H1 (cell line): Measurements from ENCODE around the gene NBPF19. TPM values are rescaled to one million over a fixed set of nuclear protein-coding genes. Genes with fewer than 3 reads are reported as not detected.
"Not testable (repeated sequence)": the region's sequence is repeated elsewhere in the genome, so short reads cannot be mapped to it uniquely, and the experiment has no call there.

Experiments
- CTCF ChIA-PET: fragments of 300-600 bp; sonication (Branson Sonifier 250); formaldehyde crosslinking; loops from one replicate; lab custom pipeline; 2021; ENCODE audit not compliant: partially characterized antibody; lab: Charles Lee
- POLR2A ChIA-PET: fragments of 300-600 bp; sonication (Branson Sonifier 250); formaldehyde crosslinking; loops from one replicate; lab custom pipeline; 2021; ENCODE audit warnings: inconsistent platforms; ENCODE audit not compliant: partially characterized antibody; lab: Charles Lee
- DNase-seq, 2 experiments: peaks; one replicate each; pipeline versions ENCODE4 v3.0.0 to v3.0.0-alpha.2; 2010 to 2022; ENCODE audit warnings: low spot score in 2 of 2, low read depth in 1 of 2, mixed read lengths in 1 of 2
- FAIRE-seq: peaks from 2 replicates; lab custom pipeline; 2011; peaks lifted over from hg19 to GRCh38; lab: Jason Lieb, UNC
- H2AFZ ChIP-seq: 2 replicates; pipeline ENCODE4 v1.8.1; 2012; ENCODE audit warnings: low read length, inconsistent platforms
- H2AK5ac ChIP-seq: 2 replicates; pipeline ENCODE4 v1.6.1; 2013; ENCODE audit warnings: low read depth, low read length
- H2BK120ac ChIP-seq: replicated peaks from 2 replicates; pipeline ENCODE3; 2013; ENCODE audit warnings: low read depth, low read length, inconsistent platforms
- H2BK12ac ChIP-seq: 2 replicates; pipeline ENCODE4 v1.6.1; 2013; ENCODE audit warnings: low read depth, low read length
- H2BK15ac ChIP-seq: 2 replicates; pipeline ENCODE4 v1.6.1; 2013; ENCODE audit warnings: low read length
- H2BK20ac ChIP-seq: 2 replicates; pipeline ENCODE4 v1.6.1; 2013; ENCODE audit warnings: low read length
- H2BK5ac ChIP-seq: 2 replicates; pipeline ENCODE4 v1.6.1; 2013; ENCODE audit warnings: low read depth, low read length
- H3K14ac ChIP-seq: 2 replicates; pipeline ENCODE4 v1.6.1; 2013; ENCODE audit warnings: inconsistent platforms; ENCODE audit not compliant: insufficient read length
- H3K18ac ChIP-seq: 2 replicates; pipeline ENCODE4 v1.6.1; 2013; ENCODE audit warnings: low read length; ENCODE audit errors: extremely low read depth
- H3K23ac ChIP-seq: 2 replicates; pipeline ENCODE4 v1.6.1; 2013; ENCODE audit warnings: inconsistent platforms; ENCODE audit not compliant: insufficient read length
- H3K23me2 ChIP-seq: 2 replicates; pipeline ENCODE4 v1.6.1; 2013; ENCODE audit warnings: low read depth, low read length
- H3K27ac ChIP-seq: 2 replicates; pipeline ENCODE4 v1.6.1; 2011; ENCODE audit warnings: low read depth, low read length, inconsistent platforms
- H3K27me3 ChIP-seq, 4 experiments: replicated peaks in 1 of 4; 1 replicate in 1 of 4; 2 replicates in 3 of 4; pipeline versions ENCODE4 v1.6.1 to v1.8.1; 2011 to 2013; ENCODE audit warnings: low read length in 3 of 4, mild to moderate bottlenecking in 3 of 4, inconsistent platforms in 2 of 4, mixed read lengths in 2 of 4, moderate library complexity in 1 of 4; ENCODE audit not compliant: control insufficient read depth in 3 of 4, insufficient read depth in 3 of 4; ENCODE audit errors: extremely low read depth in 1 of 4
- H3K36me3 ChIP-seq, 4 experiments: 2 replicates each; pipeline versions ENCODE4 v1.6.1 to v1.8.1; 2011 to 2013; ENCODE audit warnings: mild to moderate bottlenecking in 4 of 4, low read length in 3 of 4, moderate library complexity in 2 of 4, control low read depth in 1 of 4, inconsistent platforms in 1 of 4; ENCODE audit not compliant: insufficient read depth in 4 of 4, control insufficient read depth in 2 of 4
- H3K4ac ChIP-seq: replicated peaks from 2 replicates; pipeline ENCODE3; 2013; ENCODE audit warnings: low read length, low read depth, mixed read lengths, inconsistent platforms; ENCODE audit not compliant: insufficient read length
- H3K4me1 ChIP-seq, 4 experiments: replicated peaks in 1 of 4; 1 replicate in 1 of 4; 2 replicates in 3 of 4; pipeline versions ENCODE4 v1.6.1 to v1.8.1; 2011 to 2013; ENCODE audit warnings: low read length in 3 of 4, inconsistent platforms in 2 of 4, mixed read lengths in 1 of 4; ENCODE audit not compliant: insufficient read depth in 4 of 4, control insufficient read depth in 3 of 4
- H3K4me2 ChIP-seq, 2 experiments: 2 replicates each; pipeline versions ENCODE4 v1.6.1 to v1.8.1; 2011 to 2013; ENCODE audit warnings: low read depth in 2 of 2, low read length in 2 of 2, control low read depth in 1 of 2, inconsistent platforms in 1 of 2, mild to moderate bottlenecking in 1 of 2; ENCODE audit not compliant: insufficient read depth in 1 of 2
- H3K4me3 ChIP-seq, 4 experiments: fragments of 200-600, 300-600 bp in 1 of 4; sonication (generic), shearing (Covaris generic), sonication (Bioruptor Twin) in 1 of 4; 2 replicates each; pipeline versions ENCODE4 v1.5.1 to v1.8.1; 2011 to 2016; ENCODE audit warnings: low read length in 4 of 4, low read depth in 3 of 4, control low read depth in 2 of 4, inconsistent platforms in 2 of 4, mild to moderate bottlenecking in 2 of 4, mixed read lengths in 1 of 4, moderate library complexity in 1 of 4; ENCODE audit not compliant: insufficient read depth in 2 of 4; ENCODE audit errors: extremely low read depth in 1 of 4
- H3K56ac ChIP-seq: replicated peaks from 2 replicates; pipeline ENCODE3; 2013; ENCODE audit warnings: low read depth, mild to moderate bottlenecking, mixed read lengths, low read length, inconsistent platforms; ENCODE audit not compliant: insufficient read length
- H3K79me1 ChIP-seq: 2 replicates; pipeline ENCODE4 v1.6.1; 2013; ENCODE audit warnings: low read depth, low read length, control low read depth
- H3K79me2 ChIP-seq, 2 experiments: 2 replicates each; pipeline versions ENCODE4 v1.6.1 to v1.8.1; 2012 to 2013; ENCODE audit warnings: low read length in 2 of 2, mild to moderate bottlenecking in 2 of 2, inconsistent platforms in 1 of 2; ENCODE audit not compliant: insufficient read depth in 2 of 2, control insufficient read depth in 1 of 2
- H3K9ac ChIP-seq, 4 experiments: replicated peaks in 1 of 4; 1 replicate in 1 of 4; 2 replicates in 3 of 4; pipeline versions ENCODE4 v1.6.1 to v1.8.1; 2011 to 2013; ENCODE audit warnings: low read depth in 3 of 4, low read length in 3 of 4, control low read depth in 2 of 4, mild to moderate bottlenecking in 2 of 4, moderate library complexity in 2 of 4, inconsistent platforms in 1 of 4; ENCODE audit errors: extremely low read depth in 1 of 4
- H3K9me3 ChIP-seq, 2 experiments: 2 replicates each; pipeline versions ENCODE4 v1.6.1 to v1.8.1; 2012 to 2013; ENCODE audit warnings: mild to moderate bottlenecking in 2 of 2, moderate library complexity in 2 of 2, control low read depth in 1 of 2, inconsistent platforms in 1 of 2, low read depth in 1 of 2, low read length in 1 of 2, mixed read lengths in 1 of 2; ENCODE audit not compliant: insufficient read depth in 2 of 2
- H4K20me1 ChIP-seq, 2 experiments: replicated peaks in 1 of 2; 2 replicates each; pipeline versions ENCODE3 to v1.8.1; 2011 to 2013; ENCODE audit warnings: inconsistent platforms in 2 of 2, low read length in 2 of 2, mild to moderate bottlenecking in 1 of 2; ENCODE audit not compliant: insufficient read depth in 2 of 2, control insufficient read depth in 1 of 2
- H4K5ac ChIP-seq: 2 replicates; pipeline ENCODE4 v1.6.1; 2013; ENCODE audit warnings: low read length, low read depth, mixed read lengths, inconsistent platforms; ENCODE audit not compliant: insufficient read length
- H4K8ac ChIP-seq: 2 replicates; pipeline ENCODE4 v1.8.0; 2013; ENCODE audit warnings: mild to moderate bottlenecking, moderate library complexity, low read length, inconsistent platforms; ENCODE audit not compliant: insufficient read depth; ENCODE audit errors: extremely low read depth
- H4K91ac ChIP-seq: replicated peaks from 2 replicates; pipeline ENCODE3; 2013; ENCODE audit warnings: low read length, mixed read lengths, inconsistent platforms; ENCODE audit not compliant: insufficient read length
- WGBS, 2 experiments: shearing (Covaris generic) in 1 of 2; methylation state at CpG; one replicate each; pipeline versions ENCODE4 v1.1.6 to v1.1.7; 2013 to 2015; ENCODE audit warnings: low lambda C conversion rate in 2 of 2, mixed read lengths in 2 of 2, inconsistent platforms in 1 of 2, low coverage in 1 of 2, missing lambda C conversion rate in 1 of 2; ENCODE audit not compliant: insufficient replicate concordance in 2 of 2, insufficient coverage in 1 of 2, insufficient read length in 1 of 2; ENCODE audit errors: extremely low coverage in 1 of 2, missing lambda C conversion rate in 1 of 2; 5-methylcytosine and 5-hydroxymethylcytosine counted together
- polyA plus RNA-seq, 7 experiments: library from polyadenylated mRNA; depleted of rRNA in 3 of 7; stranded (reverse) in 5 of 7; unstranded in 2 of 7; fragments of >200 nt in 5 of 7; fragments of 200-250 nt in 2 of 7; gene quantifications; 1 replicate in 5 of 7; 2 replicates in 1 of 7; 4 replicates in 1 of 7; pipeline versions ENCODE4 v1.2.1 to v1.2.3, GENCODE V29; 2011 to 2013; ENCODE audit warnings: missing spikeins in 2 of 7, mixed read lengths in 2 of 7
- total RNA-seq: library from RNA; stranded (reverse); fragmentation: NEBNext Ultra II Directional; extraction: Animal tissue kit (Norgen Biotek cat#: 25700); gene quantifications from 2 replicates; pipeline ENCODE4 v1.2.1, GENCODE V29; 2021

NBPF19 gene
- total and polyA plus RNA-seq, 2 of the 8 experiments (the other 6 are each of a cell fraction or from before 2014, with no cell fraction given) = 3.2 to 5.1 TPM

- FAIRE-seq, H3K9ac ChIP-seq, H2BK20ac ChIP-seq, H4K5ac ChIP-seq, DNase-seq, H3K4ac ChIP-seq, POLR2A ChIA-PET, H3K27me3 ChIP-seq, H2BK5ac ChIP-seq, H3K36me3 ChIP-seq, H3K18ac ChIP-seq, CTCF ChIA-PET, H3K4me2 ChIP-seq, H3K56ac ChIP-seq, H3K79me1 ChIP-seq, H2AK5ac ChIP-seq, H3K4me3 ChIP-seq, H3K4me1 ChIP-seq, H4K20me1 ChIP-seq, H2BK15ac ChIP-seq, H4K91ac ChIP-seq, H4K8ac ChIP-seq, H3K9me3 ChIP-seq, H2AFZ ChIP-seq, H2BK12ac ChIP-seq, H3K23ac ChIP-seq, H3K27ac ChIP-seq, H3K23me2 ChIP-seq, H3K14ac ChIP-seq, H3K79me2 ChIP-seq, H2BK120ac ChIP-seq: not testable (repeated sequence)
- 100% methylated on average over 1 of the region's 3 CpGs; no CpG with 5 or more reads in 1 of the 2 experiments for WGBS, 2 experiments
These were observed 46.5 kb upstream of the NBPF19 start for GRCh38 chr1:149428317-149428716.

GRCh38 chr1:149445451-149445850 lies 29.4 kb upstream of the NBPF19 start:
- H2BK15ac ChIP-seq, H2AK5ac ChIP-seq, POLR2A ChIA-PET, H3K27ac ChIP-seq, H4K91ac ChIP-seq, H2AFZ ChIP-seq, H2BK20ac ChIP-seq, H3K4me3 ChIP-seq, H3K4ac ChIP-seq, FAIRE-seq, H3K18ac ChIP-seq, H2BK120ac ChIP-seq, DNase-seq, H4K20me1 ChIP-seq, H4K8ac ChIP-seq, H3K9me3 ChIP-seq, H3K4me1 ChIP-seq, CTCF ChIA-PET, H3K27me3 ChIP-seq, H3K56ac ChIP-seq, H3K23me2 ChIP-seq, H3K79me2 ChIP-seq, H3K4me2 ChIP-seq, H3K36me3 ChIP-seq, H4K5ac ChIP-seq, H3K9ac ChIP-seq, H3K14ac ChIP-seq, H3K79me1 ChIP-seq, H2BK5ac ChIP-seq, H2BK12ac ChIP-seq, H3K23ac ChIP-seq: not testable (repeated sequence)
- WGBS, 2 experiments = no CpG with 5 or more reads among the region's 6 CpGs
